CD4-positive, alpha-beta T cell treated with Interleukin-17A for 4 hours (primary cell): ENCODE data around the gene WBP2.
"Not testable (repeated sequence)": the region's sequence is repeated elsewhere in the genome, so short reads cannot be mapped to it uniquely, and the experiment has no call there.

Source experiments
- DNase-seq: peaks from one replicate; pipeline ENCODE4 v3.0.0-alpha.2; 2020; ENCODE audit warnings: mixed read lengths

Gene WBP2

GRCh38 chr17:75812096-75813013 lies 42.8 kb downstream of the WBP2 start:
- DNase-seq, result no peak

- no peak for DNase-seq
These were observed 44.0 kb downstream of the WBP2 start for GRCh38 chr17:75811174-75811573.

- not testable (repeated sequence) for DNase-seq
These were observed 44.4 kb downstream of the WBP2 start for GRCh38 chr17:75810756-75811155.

GRCh38 chr17:75810216-75810615 lies 44.9 kb downstream of the WBP2 start:
- DNase-seq, result no peak

GRCh38 chr17:75809631-75810111 lies 45.5 kb downstream of the WBP2 start:
- no peak for DNase-seq

- DNase-seq, result no peak
These were observed 46.1 kb downstream of the WBP2 start for GRCh38 chr17:75808905-75809621.

- no peak for DNase-seq
These were observed 46.6 kb downstream of the WBP2 start for GRCh38 chr17:75808549-75808904.

- no peak for DNase-seq
These were observed 47.3 kb downstream of the WBP2 start for GRCh38 chr17:75807861-75808260.

- DNase-seq, result no peak
These were observed 48.2 kb downstream of the WBP2 start for GRCh38 chr17:75806822-75807500.

GRCh38 chr17:75803883-75804282 lies 51.3 kb downstream of the WBP2 start:
- no peak for DNase-seq

GRCh38 chr17:75799402-75799801 lies 55.7 kb downstream of the WBP2 start:
- no peak for DNase-seq

GRCh38 chr17:75795820-75796607 lies 59.1 kb downstream of the WBP2 start:
- DNase-seq, result no peak
